Activated CD4-positive, alpha-beta T cell treated with anti-CD3 and anti-CD28 coated beads, Interleukin-10, Interleukin-2, amounts not matched to agents 100 ng/mL and 50 ng/mL, durations not matched to agents 16 hours and 8 hours (primary cell): ENCODE data around the gene MAMLD1.

ENCODE experiments used
- DNase-seq: peaks from one replicate; pipeline ENCODE4 v3.0.0-alpha.2; 2020

Gene MAMLD1

GRCh38 chrX:150358651-150359050, 4.5 kb upstream of the MAMLD1 start:
- no peak for DNase-seq

GRCh38 chrX:150360331-150360730, 2.8 kb upstream of the MAMLD1 start:
- DNase-seq, result no peak

GRCh38 chrX:150361070-150361776, 1.9 kb upstream of the MAMLD1 start:
- peak; percentile 30 for DNase-seq

GRCh38 chrX:150361777-150362351, 1.3 kb upstream of the MAMLD1 start:
- DNase-seq, result no peak

- peak; percentile 26 for DNase-seq
These were observed 637 bp downstream of the MAMLD1 start for GRCh38 chrX:150363561-150364346.

GRCh38 chrX:150364347-150365050, 1.4 kb downstream of the MAMLD1 start:
- DNase-seq, result peak; percentile 26

GRCh38 chrX:150365051-150365989, 2.2 kb downstream of the MAMLD1 start:
- DNase-seq, result peak; percentile 59

GRCh38 chrX:150365990-150366911, 3.1 kb downstream of the MAMLD1 start:
- DNase-seq, result no peak

- no peak for DNase-seq
These were observed 3.9 kb downstream of the MAMLD1 start for GRCh38 chrX:150366951-150367545.

GRCh38 chrX:150370589-150371312, 7.6 kb downstream of the MAMLD1 start:
- no peak for DNase-seq

GRCh38 chrX:150371877-150372276, 8.8 kb downstream of the MAMLD1 start:
- no peak for DNase-seq

GRCh38 chrX:150372280-150372679, 9.2 kb downstream of the MAMLD1 start:
- DNase-seq, result no peak

GRCh38 chrX:150372756-150373155, 9.6 kb downstream of the MAMLD1 start:
- DNase-seq, result no peak

- no peak for DNase-seq
These were observed 12.2 kb downstream of the MAMLD1 start for GRCh38 chrX:150375243-150375770.

GRCh38 chrX:150377005-150377404, 13.9 kb downstream of the MAMLD1 start:
- no peak for DNase-seq

GRCh38 chrX:150405006-150405405, 41.9 kb downstream of the MAMLD1 start:
- no peak for DNase-seq

GRCh38 chrX:150405576-150405975, 42.5 kb downstream of the MAMLD1 start:
- DNase-seq, result no peak

- DNase-seq, result no peak
These were observed 43.5 kb downstream of the MAMLD1 start for GRCh38 chrX:150406596-150406995.

GRCh38 chrX:150408007-150408406, 44.9 kb downstream of the MAMLD1 start:
- no peak for DNase-seq

- no peak for DNase-seq
These were observed 45.4 kb downstream of the MAMLD1 start for GRCh38 chrX:150408561-150408960.
